Measurements from ENCODE around the gene ADRB2. TPM values are rescaled to one million over a fixed set of nuclear protein-coding genes. Genes with fewer than 3 reads are reported as not detected.

Gene ADRB2
- total RNA-seq, 4 donors from 2014 or later, result 68.8 to 109 (median 86.4) TPM

GRCh38 chr5:148804393-148804792 lies 22.0 kb upstream of the ADRB2 start:
- H3K36me3 ChIP-seq, result no peaks in the 10 kb centered on the region
- H3K4me1 ChIP-seq, result peaks cover 21% of the 10 kb centered on the region
- H3K9me3 ChIP-seq, result no peaks in the 10 kb centered on the region
- TF ChIP-seq, protein P1, sequence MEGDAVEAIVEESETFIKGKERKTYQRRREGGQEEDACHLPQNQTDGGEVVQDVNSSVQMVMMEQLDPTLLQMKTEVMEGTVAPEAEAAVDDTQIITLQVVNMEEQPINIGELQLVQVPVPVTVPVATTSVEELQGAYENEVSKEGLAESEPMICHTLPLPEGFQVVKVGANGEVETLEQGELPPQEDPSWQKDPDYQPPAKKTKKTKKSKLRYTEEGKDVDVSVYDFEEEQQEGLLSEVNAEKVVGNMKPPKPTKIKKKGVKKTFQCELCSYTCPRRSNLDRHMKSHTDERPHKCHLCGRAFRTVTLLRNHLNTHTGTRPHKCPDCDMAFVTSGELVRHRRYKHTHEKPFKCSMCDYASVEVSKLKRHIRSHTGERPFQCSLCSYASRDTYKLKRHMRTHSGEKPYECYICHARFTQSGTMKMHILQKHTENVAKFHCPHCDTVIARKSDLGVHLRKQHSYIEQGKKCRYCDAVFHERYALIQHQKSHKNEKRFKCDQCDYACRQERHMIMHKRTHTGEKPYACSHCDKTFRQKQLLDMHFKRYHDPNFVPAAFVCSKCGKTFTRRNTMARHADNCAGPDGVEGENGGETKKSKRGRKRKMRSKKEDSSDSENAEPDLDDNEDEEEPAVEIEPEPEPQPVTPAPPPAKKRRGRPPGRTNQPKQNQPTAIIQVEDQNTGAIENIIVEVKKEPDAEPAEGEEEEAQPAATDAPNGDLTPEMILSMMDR (IDR thresholded peaks at IDR 0.05), result no peak
- TF ChIP-seq POLR2A (IDR thresholded peaks at IDR 0.05), result no peak
- no peak for TF ChIP-seq POLR2AphosphoS5 (IDR thresholded peaks at IDR 0.05)
- TF ChIP-seq EP300 (IDR thresholded peaks at IDR 0.05), result no peak
- no peak overlapping the region for H3K27ac ChIP-seq
- H3K27me3 ChIP-seq, result no peaks in the 10 kb centered on the region
- no peak overlapping the region for H3K4me3 ChIP-seq
- no peak for DNase-seq (ENCODE audit: low spot score in 2 of 2)
- 89% methylated on average over 6 of the region's 6 CpGs for WGBS

GRCh38 chr5:148805326-148806290 lies 20.8 kb upstream of the ADRB2 start:
- Histone ChIP-seq H3K4me1 (peaks cover 22% of the 10 kb centered on the region), H3K27me3 (no peaks in the 10 kb centered on the region), H3K27ac (no peak overlapping the region), H3K36me3 (no peaks in the 10 kb centered on the region), H3K9me3 (no peaks in the 10 kb centered on the region), H3K4me3 (no peak overlapping the region)
- no peak for TF ChIP-seq POLR2A (IDR thresholded peaks at IDR 0.05)
- no peak for TF ChIP-seq EP300 (IDR thresholded peaks at IDR 0.05)
- TF ChIP-seq POLR2AphosphoS5 (IDR thresholded peaks at IDR 0.05), result no peak
- TF ChIP-seq, protein P1 (IDR thresholded peaks at IDR 0.05), result no peak
- 47% methylated on average over 7 of the region's 7 CpGs for WGBS
- DNase-seq (ENCODE audit: low spot score in 2 of 2), result no peak

DNA sequence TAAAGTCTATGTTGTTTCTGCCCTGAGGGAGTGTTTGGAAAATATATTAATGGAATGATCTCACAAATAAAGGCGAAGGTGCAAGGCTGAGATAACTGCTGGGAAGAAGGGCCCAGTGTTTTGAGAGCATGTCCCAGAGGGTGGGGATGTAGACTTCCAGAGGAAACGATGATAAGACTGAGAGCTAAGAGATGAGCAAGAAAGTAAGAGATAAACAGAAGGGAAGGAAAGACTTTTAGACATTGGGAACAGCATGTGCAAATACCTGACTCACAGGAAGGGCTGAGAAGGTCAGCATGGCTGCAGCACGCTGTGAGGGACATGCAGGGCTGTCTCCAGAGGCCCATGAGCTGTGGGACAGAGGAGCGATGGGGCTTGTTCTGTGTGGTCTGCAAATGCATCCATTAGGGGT lies 19.9 kb upstream of the ADRB2 start:
- no peaks in the 10 kb centered on the region for H3K9me3 ChIP-seq
- H3K4me1 ChIP-seq, result peaks cover 22% of the 10 kb centered on the region
- no peaks in the 10 kb centered on the region for H3K27me3 ChIP-seq
- 79% methylated on average over 4 of the region's 4 CpGs for WGBS
- no peak overlapping the region for H3K27ac ChIP-seq
- no peaks in the 10 kb centered on the region for H3K36me3 ChIP-seq
- TF ChIP-seq POLR2AphosphoS5 (IDR thresholded peaks at IDR 0.05), result no peak
- no peak for TF ChIP-seq EP300 (IDR thresholded peaks at IDR 0.05)
- no peak for TF ChIP-seq POLR2A (IDR thresholded peaks at IDR 0.05)
- TF ChIP-seq, protein P1 (IDR thresholded peaks at IDR 0.05), result no peak
- no peak for DNase-seq (ENCODE audit: low spot score in 2 of 2)
- no peak overlapping the region for H3K4me3 ChIP-seq

- Histone ChIP-seq H3K4me3 (no peak overlapping the region), H3K27me3 (no peaks in the 10 kb centered on the region), H3K36me3 (no peaks in the 10 kb centered on the region), H3K4me1 (peaks cover 22% of the 10 kb centered on the region), H3K27ac (no peak overlapping the region), H3K9me3 (no peaks in the 10 kb centered on the region)
- DNase-seq (ENCODE audit: low spot score in 2 of 2), result no peak
- TF ChIP-seq EP300 (IDR thresholded peaks at IDR 0.05) (no peak), POLR2A (IDR thresholded peaks at IDR 0.05) (no peak), POLR2AphosphoS5 (IDR thresholded peaks at IDR 0.05) (no peak)
- TF ChIP-seq, protein P1 (IDR thresholded peaks at IDR 0.05), result no peak
- WGBS, result 50% methylated on average over 2 of the region's 2 CpGs
Observed at GRCh38 chr5:148807851-148808250, 18.6 kb upstream of the ADRB2 start.

- Histone ChIP-seq H3K4me1 (peaks cover 22% of the 10 kb centered on the region), H3K9me3 (no peaks in the 10 kb centered on the region), H3K27me3 (no peaks in the 10 kb centered on the region), H3K27ac (peak overlapping the region; percentile 19), H3K4me3 (peak overlapping the region; percentile 34), H3K36me3 (no peaks in the 10 kb centered on the region)
- WGBS, result 35% methylated on average over 10 of the region's 10 CpGs
- DNase-seq (ENCODE audit: low spot score in 2 of 2), result no peak
- TF ChIP-seq EP300 (IDR thresholded peaks at IDR 0.05), result no peak
- TF ChIP-seq, protein P1 (IDR thresholded peaks at IDR 0.05), result no peak
- no peak for TF ChIP-seq POLR2A (IDR thresholded peaks at IDR 0.05)
- no peak for TF ChIP-seq POLR2AphosphoS5 (IDR thresholded peaks at IDR 0.05)
Observed at GRCh38 chr5:148808864-148809642, 17.4 kb upstream of the ADRB2 start.
